WTC11 (cell line): ENCODE data around the gene RARB. TPM values are rescaled to one million over a fixed set of nuclear protein-coding genes. Genes with fewer than 3 reads are reported as not detected.

ENCODE experiments used
- ATAC-seq: fragments of 200-7000 bp; cut with Tn5 transposase; 2 replicates; pipeline ENCODE4 v1.10.0; 2021; ENCODE audit warnings: mild to moderate bottlenecking, moderate library complexity
- CTCF ChIA-PET: fragments of 300-600 bp; sonication (Branson Sonifier 250); formaldehyde crosslinking; loops from one replicate; lab custom pipeline; 2021; ENCODE audit warnings: antibody characterized with exemption; lab: Charles Lee
- POLR2A ChIA-PET: fragments of 350-600 bp; sonication (Branson Sonifier 250); formaldehyde crosslinking; loops from one replicate; lab custom pipeline; 2021; ENCODE audit warnings: antibody characterized with exemption; lab: Charles Lee
- DNase-seq: peaks from one replicate; pipeline ENCODE4 v3.0.0; 2021; ENCODE audit warnings: low spot score
- H3K27ac Mint-ChIP-seq: 2 replicates; pipeline ENCODE4 v1.8.0; 2021; ENCODE audit warnings: mixed read lengths
- H3K27me3 Mint-ChIP-seq: 2 replicates; pipeline ENCODE4 v1.8.0; 2021; ENCODE audit warnings: low read depth, mild to moderate bottlenecking, moderate library complexity, mixed read lengths
- H3K36me3 Mint-ChIP-seq: 2 replicates; pipeline ENCODE4 v1.8.0; 2021; ENCODE audit warnings: mixed read lengths
- H3K4me1 Mint-ChIP-seq: 2 replicates; pipeline ENCODE4 v1.8.0; 2022; ENCODE audit warnings: mixed read lengths
- H3K4me3 Mint-ChIP-seq: 2 replicates; pipeline ENCODE4 v1.8.0; 2021; ENCODE audit warnings: mild to moderate bottlenecking, moderate library complexity, mixed read lengths
- H3K9me3 Mint-ChIP-seq: 2 replicates; pipeline ENCODE4 v1.8.0; 2021; ENCODE audit warnings: mixed read lengths
- AR ChIP-seq: fragments of 250-450 bp; sonication (Bioruptor Pico); IDR thresholded peaks from 2 replicates; pipeline ENCODE4 v1.9.0; 2021; ENCODE audit warnings: mild to moderate bottlenecking
- ATF6 ChIP-seq: sonication (generic); formaldehyde crosslinking; IDR thresholded peaks from 2 replicates; pipeline ENCODE4 v1.8.1; 2023; ENCODE audit warnings: mild to moderate bottlenecking, missing genetic modification reagents
- CBFB ChIP-seq: sonication (generic); formaldehyde crosslinking; IDR thresholded peaks from 2 replicates; pipeline ENCODE4 v1.8.1; 2022; ENCODE audit warnings: mild to moderate bottlenecking, low read depth, missing genetic modification reagents
- CREM ChIP-seq: sonication (generic); formaldehyde crosslinking; IDR thresholded peaks from 2 replicates; pipeline ENCODE4 v1.8.1; 2022; ENCODE audit warnings: mild to moderate bottlenecking, missing genetic modification reagents, moderate library complexity
- E2F1 ChIP-seq: sonication (generic); formaldehyde crosslinking; IDR thresholded peaks from 2 replicates; pipeline ENCODE4 v1.8.0; 2022; ENCODE audit warnings: mild to moderate bottlenecking, missing genetic modification reagents
- KAT7 ChIP-seq: sonication (generic); formaldehyde crosslinking; IDR thresholded peaks from 2 replicates; pipeline ENCODE4 v1.8.1; 2023; ENCODE audit warnings: missing genetic modification reagents, mild to moderate bottlenecking, borderline replicate concordance
- NFATC4 ChIP-seq: fragments of 250-450 bp; sonication (Bioruptor Pico); IDR thresholded peaks from 2 replicates; pipeline ENCODE4 v1.9.0; 2021; ENCODE audit warnings: mild to moderate bottlenecking
- NR2C2 ChIP-seq: sonication (generic); formaldehyde crosslinking; IDR thresholded peaks from 2 replicates; pipeline ENCODE4 v1.8.0; 2022; ENCODE audit warnings: mild to moderate bottlenecking, missing genetic modification reagents
- PRDM15 ChIP-seq: sonication (generic); formaldehyde crosslinking; IDR thresholded peaks from 2 replicates; pipeline ENCODE4 v1.8.0; 2022; ENCODE audit warnings: missing genetic modification reagents
- SMAD4 ChIP-seq: sonication (generic); formaldehyde crosslinking; IDR thresholded peaks from 2 replicates; pipeline ENCODE4 v1.8.0; 2022; ENCODE audit warnings: mild to moderate bottlenecking, missing genetic modification reagents
- TEAD4 ChIP-seq: sonication (generic); formaldehyde crosslinking; IDR thresholded peaks from 2 replicates; pipeline ENCODE4 v1.8.0; 2022; ENCODE audit warnings: mild to moderate bottlenecking, missing genetic modification reagents
- TP53 ChIP-seq: sonication (generic); formaldehyde crosslinking; IDR thresholded peaks from 2 replicates; pipeline ENCODE4 v1.8.1; 2023; ENCODE audit warnings: mild to moderate bottlenecking, missing genetic modification reagents
- ZBTB21 ChIP-seq: sonication (generic); formaldehyde crosslinking; IDR thresholded peaks from 2 replicates; pipeline ENCODE4 v1.8.1; 2023; ENCODE audit warnings: mild to moderate bottlenecking, missing genetic modification reagents, borderline replicate concordance
- ZNF317 ChIP-seq: sonication (generic); formaldehyde crosslinking; IDR thresholded peaks from 2 replicates; pipeline ENCODE4 v1.8.1; 2023; ENCODE audit warnings: low read depth, mild to moderate bottlenecking, moderate library complexity, missing genetic modification reagents, borderline replicate concordance
- ZNF512 ChIP-seq: sonication (generic); formaldehyde crosslinking; IDR thresholded peaks from 2 replicates; pipeline ENCODE4 v1.8.1; 2022; ENCODE audit warnings: missing genetic modification reagents, borderline replicate concordance
- ZNF532 ChIP-seq: fragments of 250-450 bp; sonication (Bioruptor Pico); IDR thresholded peaks from 2 replicates; pipeline ENCODE4 v1.9.0; 2021; ENCODE audit warnings: mild to moderate bottlenecking, borderline replicate concordance
- ZSCAN18 ChIP-seq: fragments of 250-450 bp; sonication (Bioruptor Pico); IDR thresholded peaks from 2 replicates; pipeline ENCODE4 v2.1.2; 2022; ENCODE audit warnings: mild to moderate bottlenecking, moderate library complexity
- total RNA-seq: library from RNA; stranded (reverse); gene quantifications from 3 replicates; pipeline ENCODE4 v1.2.3, GENCODE V29; 2021

The RARB gene
- total RNA-seq, 1 experiment from 2014 or later, result not detected

- DNase-seq (no peak), ATAC-seq (no peak)
- POLR2A ChIA-PET, result interaction anchor here (0.6 kb wide), 1 partner anchor 46 kb away, joined by 3 read pairs; no protein-coding TSS in a partner anchor
- Mint-ChIP-seq H3K4me1 (peaks cover 16% of the 10 kb centered on the region), H3K9me3 (no peaks in the 10 kb centered on the region), H3K4me3 (no peak overlapping the region), H3K27me3 (0 out of 2 replicates have a peak, but pooled peaks cover 3% of the 10 kb centered on the region), H3K36me3 (no peaks in the 10 kb centered on the region), H3K27ac (no peak overlapping the region)
- TF ChIP-seq NR2C2 (CRISPR knock-in tag) (no peak), E2F1 (CRISPR knock-in tag) (no peak), ZBTB21 (no peak), ZNF317 (CRISPR knock-in tag) (no peak), KAT7 (CRISPR knock-in tag) (no peak), TP53 (no peak), ZSCAN18 (CRISPR knock-in tag) (no peak), AR (CRISPR knock-in tag) (no peak), NFATC4 (CRISPR knock-in tag) (no peak), ZNF532 (CRISPR knock-in tag) (no peak), TEAD4 (no peak), ATF6 (CRISPR knock-in tag) (no peak), CBFB (CRISPR knock-in tag) (no peak), ZNF512 (no peak), SMAD4 (no peak), PRDM15 (no peak), CREM (CRISPR knock-in tag) (no peak)
- CTCF ChIA-PET, result no interaction called here
Observed at GRCh38 chr3:25437953-25438352, 9.9 kb downstream of the RARB start.
